ENCODE measurements around the gene PDIK1L. TPM values are rescaled to one million over a fixed set of nuclear protein-coding genes. Genes with fewer than 3 reads are reported as not detected.
"Not testable (repeated sequence)": the region's sequence is repeated elsewhere in the genome, so short reads cannot be mapped to it uniquely, and the experiment has no call there.

Gene PDIK1L
- total RNA-seq, 1 experiment from 2014 or later = 8.7 TPM

- Histone ChIP-seq H3K9me3 (replicated peaks) (no peaks in the 10 kb centered on the region), H3K36me3 (no peaks in the 10 kb centered on the region), H3K4me3 (no peak overlapping the region), H3K27ac (no peak overlapping the region), H3K27me3 (peaks cover 27% of the 10 kb centered on the region), H3K4me1 (no peaks in the 10 kb centered on the region)
- DNase-seq = no peak
These were observed 31.4 kb upstream of the PDIK1L start for GRCh38 chr1:26079960-26080814.

- Histone ChIP-seq H3K27ac (no peak overlapping the region), H3K9me3 (replicated peaks) (no peaks in the 10 kb centered on the region), H3K4me1 (no peaks in the 10 kb centered on the region), H3K4me3 (no peak overlapping the region), H3K36me3 (no peaks in the 10 kb centered on the region), H3K27me3 (peaks cover 39% of the 10 kb centered on the region)
- peak; percentile 50 to 68 for DNase-seq
These were observed 30.2 kb upstream of the PDIK1L start for GRCh38 chr1:26081267-26082019.

GRCh38 chr1:26082020-26082350 is 29.6 kb upstream of the PDIK1L start:
- H3K36me3 ChIP-seq = no peaks in the 10 kb centered on the region
- peaks cover 39% of the 10 kb centered on the region for H3K27me3 ChIP-seq

GRCh38 chr1:26083208-26083607 is 28.4 kb upstream of the PDIK1L start:
- no peaks in the 10 kb centered on the region for H3K36me3 ChIP-seq
- no peak overlapping the region for H3K27ac ChIP-seq
- no peaks in the 10 kb centered on the region for H3K9me3 ChIP-seq (replicated peaks)
- DNase-seq = no peak
- H3K27me3 ChIP-seq = peaks cover 39% of the 10 kb centered on the region
- no peaks in the 10 kb centered on the region for H3K4me1 ChIP-seq
- no peak overlapping the region for H3K4me3 ChIP-seq

More at GRCh38 chr1:26082020-26082350, 29.6 kb upstream of the PDIK1L start:
- Histone ChIP-seq H3K27ac (no peak overlapping the region), H3K4me1 (no peaks in the 10 kb centered on the region), H3K9me3 (replicated peaks) (no peaks in the 10 kb centered on the region), H3K4me3 (no peak overlapping the region)
- no peak for DNase-seq

GRCh38 chr1:26084091-26084561 is 27.5 kb upstream of the PDIK1L start:
- DNase-seq = no peak
- no peak overlapping the region for H3K27ac ChIP-seq

GRCh38 chr1:26084844-26085243 is 26.8 kb upstream of the PDIK1L start:
- no peak for DNase-seq

More at GRCh38 chr1:26084091-26084561, 27.5 kb upstream of the PDIK1L start:
- no peak overlapping the region for H3K4me3 ChIP-seq
- no peaks in the 10 kb centered on the region for H3K4me1 ChIP-seq
- H3K9me3 ChIP-seq (replicated peaks) = no peaks in the 10 kb centered on the region
- peaks cover 39% of the 10 kb centered on the region for H3K27me3 ChIP-seq
- no peaks in the 10 kb centered on the region for H3K36me3 ChIP-seq

GRCh38 chr1:26089125-26089524 is 22.5 kb upstream of the PDIK1L start:
- Histone ChIP-seq H3K4me3 (no peak overlapping the region), H3K27me3 (peaks cover 19% of the 10 kb centered on the region), H3K4me1 (peaks cover 4% of the 10 kb centered on the region), H3K27ac (no peak overlapping the region), H3K36me3 (no peaks in the 10 kb centered on the region), H3K9me3 (replicated peaks) (no peaks in the 10 kb centered on the region)
- no peak for DNase-seq

More at GRCh38 chr1:26084844-26085243, 26.8 kb upstream of the PDIK1L start:
- no peak overlapping the region for H3K4me3 ChIP-seq
- no peaks in the 10 kb centered on the region for H3K9me3 ChIP-seq (replicated peaks)
- no peaks in the 10 kb centered on the region for H3K36me3 ChIP-seq
- H3K27ac ChIP-seq = no peak overlapping the region
- peaks cover 38% of the 10 kb centered on the region for H3K27me3 ChIP-seq
- no peaks in the 10 kb centered on the region for H3K4me1 ChIP-seq

GRCh38 chr1:26090893-26091292 is 20.7 kb upstream of the PDIK1L start:
- H3K4me3 ChIP-seq = no peak overlapping the region
- peaks cover 9% of the 10 kb centered on the region for H3K4me1 ChIP-seq
- no peak overlapping the region for H3K27ac ChIP-seq
- H3K9me3 ChIP-seq (replicated peaks) = no peaks in the 10 kb centered on the region
- H3K27me3 ChIP-seq = peaks cover 7% of the 10 kb centered on the region
- no peak for DNase-seq
- H3K36me3 ChIP-seq = no peaks in the 10 kb centered on the region

- DNase-seq = no peak
- H3K4me1 ChIP-seq = peaks cover 9% of the 10 kb centered on the region
- no peak overlapping the region for H3K27ac ChIP-seq
- no peaks in the 10 kb centered on the region for H3K36me3 ChIP-seq
- H3K4me3 ChIP-seq = no peak overlapping the region
- H3K27me3 ChIP-seq = peaks cover 2% of the 10 kb centered on the region; the same call in 1 of the 2 replicates
- H3K9me3 ChIP-seq (replicated peaks) = no peaks in the 10 kb centered on the region
These were observed 19.2 kb upstream of the PDIK1L start for GRCh38 chr1:26092422-26092821.

- not testable (repeated sequence) for H3K4me3 ChIP-seq; H3K4me1 ChIP-seq; H3K9me3 ChIP-seq (replicated peaks); H3K27ac ChIP-seq; DNase-seq; H3K36me3 ChIP-seq; H3K27me3 ChIP-seq
These were observed 18.1 kb upstream of the PDIK1L start for GRCh38 chr1:26093569-26093968.

- no peak overlapping the region for H3K27ac ChIP-seq
- peaks cover 9% of the 10 kb centered on the region for H3K4me1 ChIP-seq
- peak in 1 of 2 experiments; percentile 32 for DNase-seq
- H3K27me3 ChIP-seq = peaks cover 2% of the 10 kb centered on the region; the same call in 1 of the 2 replicates
- no peak overlapping the region for H3K4me3 ChIP-seq
- H3K36me3 ChIP-seq = no peaks in the 10 kb centered on the region
- H3K9me3 ChIP-seq (replicated peaks) = no peaks in the 10 kb centered on the region
These were observed 17.5 kb upstream of the PDIK1L start for GRCh38 chr1:26094076-26094669.

- H3K27ac ChIP-seq = no peak overlapping the region
- peaks cover 2% of the 10 kb centered on the region; the same call in 1 of the 2 replicates for H3K27me3 ChIP-seq
- peak; percentile 74 to 85 for DNase-seq
- H3K4me3 ChIP-seq = no peak overlapping the region
- no peaks in the 10 kb centered on the region for H3K9me3 ChIP-seq (replicated peaks)
- no peaks in the 10 kb centered on the region for H3K36me3 ChIP-seq
- peaks cover 9% of the 10 kb centered on the region for H3K4me1 ChIP-seq
These were observed 16.8 kb upstream of the PDIK1L start for GRCh38 chr1:26094677-26095383.

GRCh38 chr1:26096471-26096870 is 15.2 kb upstream of the PDIK1L start:
- Histone ChIP-seq H3K27ac (no peak overlapping the region), H3K27me3 (peaks cover 3% of the 10 kb centered on the region; the same call in 1 of the 2 replicates), H3K36me3 (no peaks in the 10 kb centered on the region), H3K4me3 (no peak overlapping the region), H3K9me3 (replicated peaks) (no peaks in the 10 kb centered on the region), H3K4me1 (peaks cover 9% of the 10 kb centered on the region)
- DNase-seq = no peak

- no peak for DNase-seq
- Histone ChIP-seq H3K27ac (no peak overlapping the region), H3K9me3 (replicated peaks) (no peaks in the 10 kb centered on the region), H3K27me3 (peaks cover 6% of the 10 kb centered on the region; the same call in 1 of the 2 replicates), H3K36me3 (no peaks in the 10 kb centered on the region), H3K4me1 (peaks cover 11% of the 10 kb centered on the region), H3K4me3 (no peak overlapping the region)
These were observed 13.9 kb upstream of the PDIK1L start for GRCh38 chr1:26097696-26098095.
